Measurements from ENCODE around the gene HIVEP3. TPM values are rescaled to one million over a fixed set of nuclear protein-coding genes. Genes with fewer than 3 reads are reported as not detected.

Gene HIVEP3
- total RNA-seq, 2 donors from 2014 or later = 2.3 to 12.8 TPM

GRCh38 chr1:41494351-41495209 lies 424.1 kb downstream of the HIVEP3 start:
- TF ChIP-seq, protein P1, sequence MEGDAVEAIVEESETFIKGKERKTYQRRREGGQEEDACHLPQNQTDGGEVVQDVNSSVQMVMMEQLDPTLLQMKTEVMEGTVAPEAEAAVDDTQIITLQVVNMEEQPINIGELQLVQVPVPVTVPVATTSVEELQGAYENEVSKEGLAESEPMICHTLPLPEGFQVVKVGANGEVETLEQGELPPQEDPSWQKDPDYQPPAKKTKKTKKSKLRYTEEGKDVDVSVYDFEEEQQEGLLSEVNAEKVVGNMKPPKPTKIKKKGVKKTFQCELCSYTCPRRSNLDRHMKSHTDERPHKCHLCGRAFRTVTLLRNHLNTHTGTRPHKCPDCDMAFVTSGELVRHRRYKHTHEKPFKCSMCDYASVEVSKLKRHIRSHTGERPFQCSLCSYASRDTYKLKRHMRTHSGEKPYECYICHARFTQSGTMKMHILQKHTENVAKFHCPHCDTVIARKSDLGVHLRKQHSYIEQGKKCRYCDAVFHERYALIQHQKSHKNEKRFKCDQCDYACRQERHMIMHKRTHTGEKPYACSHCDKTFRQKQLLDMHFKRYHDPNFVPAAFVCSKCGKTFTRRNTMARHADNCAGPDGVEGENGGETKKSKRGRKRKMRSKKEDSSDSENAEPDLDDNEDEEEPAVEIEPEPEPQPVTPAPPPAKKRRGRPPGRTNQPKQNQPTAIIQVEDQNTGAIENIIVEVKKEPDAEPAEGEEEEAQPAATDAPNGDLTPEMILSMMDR (IDR thresholded peaks at IDR 0.05) = no peak
- DNase-seq (ENCODE audit: low spot score) = no peak
- Histone ChIP-seq H3K27ac (peak overlapping the region in 1 of 2 donors; percentile 12), H3K4me3 (no peak overlapping the region), H3K9me3 (no peaks in the 10 kb centered on the region), H3K27me3 (replicated peaks; ENCODE audit: insufficient read depth) (no peaks in the 10 kb centered on the region), H3K36me3 (no peaks in the 10 kb centered on the region), H3K4me1 (ENCODE audit: control insufficient read depth in 1 of 2, low read depth in 2 of 2) (peaks cover 34 to 76% of the 10 kb centered on the region in 2 donors)
- no peak for ATAC-seq (ENCODE audit: insufficient number of reproducible peaks, low FRiP score, low read depth)

GRCh38 chr1:41493626-41494350 lies 424.9 kb downstream of the HIVEP3 start:
- Histone ChIP-seq H3K36me3 (no peaks in the 10 kb centered on the region), H3K9me3 (no peaks in the 10 kb centered on the region), H3K4me1 (ENCODE audit: control insufficient read depth in 1 of 2, low read depth in 2 of 2) (peaks cover 26 to 68% of the 10 kb centered on the region in 2 donors), H3K27ac (no peak overlapping the region), H3K4me3 (no peak overlapping the region), H3K27me3 (replicated peaks; ENCODE audit: insufficient read depth) (no peaks in the 10 kb centered on the region)
- TF ChIP-seq, protein P1 (IDR thresholded peaks at IDR 0.05) = no peak
- ATAC-seq (ENCODE audit: insufficient number of reproducible peaks, low FRiP score, low read depth) (no peak), DNase-seq (ENCODE audit: low spot score) (no peak)

- Histone ChIP-seq H3K4me3 (no peak overlapping the region), H3K27ac (no peak overlapping the region), H3K4me1 (ENCODE audit: control insufficient read depth in 1 of 2, low read depth in 2 of 2) (peaks cover 20 to 61% of the 10 kb centered on the region in 2 donors), H3K27me3 (replicated peaks; ENCODE audit: insufficient read depth) (no peaks in the 10 kb centered on the region), H3K36me3 (no peaks in the 10 kb centered on the region), H3K9me3 (no peaks in the 10 kb centered on the region)
- ATAC-seq (ENCODE audit: insufficient number of reproducible peaks, low FRiP score, low read depth) (no peak), DNase-seq (ENCODE audit: low spot score) (no peak)
- TF ChIP-seq, protein P1 (IDR thresholded peaks at IDR 0.05) = no peak
Measured at GRCh38 chr1:41493117-41493536, 425.6 kb downstream of the HIVEP3 start.

DNA sequence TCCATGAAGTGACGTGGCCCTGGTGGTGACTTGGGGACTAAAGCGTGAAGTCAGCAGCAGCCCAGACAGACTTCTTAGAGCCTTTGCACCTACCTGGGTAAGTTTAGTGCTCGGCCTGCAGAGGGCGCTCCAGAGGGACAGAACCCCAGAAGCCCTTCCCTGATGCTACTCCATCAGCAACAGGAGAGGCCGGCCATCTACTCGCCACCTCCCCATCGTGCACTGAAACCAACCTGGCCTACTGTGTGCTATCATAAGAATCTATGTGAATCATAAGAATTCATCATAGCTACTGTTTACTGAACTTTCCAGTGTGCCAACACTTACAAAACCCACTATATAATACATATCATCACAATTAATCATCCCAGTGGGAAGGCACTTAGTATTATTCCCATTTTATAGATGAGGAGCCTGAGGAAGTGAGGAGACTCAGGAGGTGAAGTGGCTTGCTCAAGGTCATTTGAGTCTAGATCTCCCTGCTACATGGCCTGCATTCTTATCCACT lies 426.3 kb downstream of the HIVEP3 start:
- Histone ChIP-seq H3K27me3 (replicated peaks; ENCODE audit: insufficient read depth) (no peaks in the 10 kb centered on the region), H3K4me1 (ENCODE audit: control insufficient read depth in 1 of 2, low read depth in 2 of 2) (peaks cover 20 to 55% of the 10 kb centered on the region in 2 donors), H3K36me3 (no peaks in the 10 kb centered on the region), H3K9me3 (no peaks in the 10 kb centered on the region), H3K4me3 (no peak overlapping the region), H3K27ac (no peak overlapping the region)
- DNase-seq (ENCODE audit: low spot score) (no peak), ATAC-seq (ENCODE audit: insufficient number of reproducible peaks, low FRiP score, low read depth) (no peak)
- TF ChIP-seq, protein P1 (IDR thresholded peaks at IDR 0.05) = peak; percentile 36

DNA sequence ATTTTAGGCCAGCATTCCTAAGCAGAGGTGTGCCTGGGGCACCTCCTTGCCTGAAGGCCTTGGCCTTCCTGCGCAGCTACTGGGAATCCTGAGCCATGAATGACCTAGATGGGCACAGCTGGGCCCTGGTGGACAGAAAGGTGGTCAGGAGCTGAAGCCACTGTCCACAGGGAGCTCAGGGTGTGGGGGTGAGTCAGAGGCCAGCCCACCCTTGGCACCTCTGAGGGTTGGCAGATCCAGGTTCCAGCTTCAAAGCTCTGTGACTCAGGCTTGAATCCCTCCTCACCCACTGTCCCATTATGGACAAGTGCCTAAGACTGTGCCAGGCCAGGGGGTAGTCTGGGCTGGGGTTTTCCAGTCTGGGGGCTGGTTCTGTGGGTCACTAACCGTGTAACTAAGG lies 427.8 kb downstream of the HIVEP3 start:
- Histone ChIP-seq H3K27ac (no peak overlapping the region), H3K4me1 (ENCODE audit: control insufficient read depth in 1 of 2, low read depth in 2 of 2) (peaks cover 10 to 54% of the 10 kb centered on the region in 2 donors)
- no peak for ATAC-seq (ENCODE audit: insufficient number of reproducible peaks, low FRiP score, low read depth)

More for the DNA sequence above, 427.8 kb downstream of the HIVEP3 start:
- TF ChIP-seq, protein P1 (IDR thresholded peaks at IDR 0.05) = no peak
- DNase-seq (ENCODE audit: low spot score) = no peak
- Histone ChIP-seq H3K4me3 (no peak overlapping the region), H3K9me3 (no peaks in the 10 kb centered on the region), H3K27me3 (replicated peaks; ENCODE audit: insufficient read depth) (no peaks in the 10 kb centered on the region), H3K36me3 (no peaks in the 10 kb centered on the region)
